ENCODE measurements around the gene CRTC1. TPM values are rescaled to one million over a fixed set of nuclear protein-coding genes. Genes with fewer than 3 reads are reported as not detected.

The CRTC1 gene
- total RNA-seq, 1 experiment from 2014 or later, result 12.3 TPM

GRCh38 chr19:18793144-18794028 is 109.9 kb downstream of the CRTC1 start:
- no peak overlapping the region for H3K4me3 Mint-ChIP-seq
- ChIA-PET POLR2A (no interaction called here), CTCF (interaction anchor here (1.0 to 1.4 kb wide), 3 partner anchors 13 to 53 kb away, joined by 4 to 7 read pairs (median 4); partner anchors contain the start of gene UPF1)
- no peak for DNase-seq (ENCODE audit: low spot score)
- peaks cover 11% of the 10 kb centered on the region for H3K4me1 Mint-ChIP-seq
- H3K36me3 Mint-ChIP-seq, result no peaks in the 10 kb centered on the region
- H3K27ac Mint-ChIP-seq, result no peak overlapping the region
- H3K9me3 Mint-ChIP-seq, result no peaks in the 10 kb centered on the region
- peaks cover 84% of the 10 kb centered on the region for H3K27me3 Mint-ChIP-seq (ENCODE audit: low read depth)
- TF ChIP-seq RELA (CRISPR knock-in tag; IDR thresholded peaks at IDR 0.05; ENCODE audit: borderline replicate concordance), result no peak
- no peak for TF ChIP-seq AFF4 (CRISPR knock-in tag; IDR thresholded peaks at IDR 0.05; ENCODE audit: borderline replicate concordance)
- TF ChIP-seq ATF1 (CRISPR knock-in tag; IDR thresholded peaks at IDR 0.05), result no peak
- no peak for TF ChIP-seq E2F1 (CRISPR knock-in tag; IDR thresholded peaks at IDR 0.05)
- no peak for TF ChIP-seq MAX (CRISPR knock-in tag; IDR thresholded peaks at IDR 0.05)
- TF ChIP-seq HMGXB4 (CRISPR knock-in tag; IDR thresholded peaks at IDR 0.05), result no peak
- no peak for TF ChIP-seq CTCF (IDR thresholded peaks at IDR 0.05)
- no peak for TF ChIP-seq ZNF396 (CRISPR knock-in tag; IDR thresholded peaks at IDR 0.05; ENCODE audit: borderline replicate concordance)
- no peak for TF ChIP-seq NR3C1 (CRISPR knock-in tag; conservative IDR thresholded peaks at IDR 0.05; ENCODE audit: low read depth)
- no peak for TF ChIP-seq FOXK1 (CRISPR knock-in tag; IDR thresholded peaks at IDR 0.05)
- no peak for TF ChIP-seq ZNF416 (CRISPR knock-in tag; IDR thresholded peaks at IDR 0.05)
- no peak for TF ChIP-seq FOXP1 (CRISPR knock-in tag; IDR thresholded peaks at IDR 0.05; ENCODE audit: borderline replicate concordance)
- TF ChIP-seq GRHL2 (CRISPR knock-in tag; IDR thresholded peaks at IDR 0.05; ENCODE audit: insufficient replicate concordance, severe bottlenecking), result no peak
- no peak for TF ChIP-seq ERG (CRISPR knock-in tag; IDR thresholded peaks at IDR 0.05)
- TF ChIP-seq IRF1 (CRISPR knock-in tag; IDR thresholded peaks at IDR 0.05), result no peak
- no peak for TF ChIP-seq HMGA2 (CRISPR knock-in tag; IDR thresholded peaks at IDR 0.05)
- TF ChIP-seq ZNF219 (CRISPR knock-in tag; IDR thresholded peaks at IDR 0.05; ENCODE audit: borderline replicate concordance), result no peak
- TF ChIP-seq ARID4B (CRISPR knock-in tag; IDR thresholded peaks at IDR 0.05; ENCODE audit: borderline replicate concordance), result no peak
- no peak for TF ChIP-seq NFATC4 (CRISPR knock-in tag; IDR thresholded peaks at IDR 0.05)
- ATAC-seq, result no peak
